ENCODE measurements around the gene NRXN3. TPM values are rescaled to one million over a fixed set of nuclear protein-coding genes. Genes with fewer than 3 reads are reported as not detected.

NRXN3 gene
- total RNA-seq, 2 experiments from 2014 or later: not detected

DNA sequence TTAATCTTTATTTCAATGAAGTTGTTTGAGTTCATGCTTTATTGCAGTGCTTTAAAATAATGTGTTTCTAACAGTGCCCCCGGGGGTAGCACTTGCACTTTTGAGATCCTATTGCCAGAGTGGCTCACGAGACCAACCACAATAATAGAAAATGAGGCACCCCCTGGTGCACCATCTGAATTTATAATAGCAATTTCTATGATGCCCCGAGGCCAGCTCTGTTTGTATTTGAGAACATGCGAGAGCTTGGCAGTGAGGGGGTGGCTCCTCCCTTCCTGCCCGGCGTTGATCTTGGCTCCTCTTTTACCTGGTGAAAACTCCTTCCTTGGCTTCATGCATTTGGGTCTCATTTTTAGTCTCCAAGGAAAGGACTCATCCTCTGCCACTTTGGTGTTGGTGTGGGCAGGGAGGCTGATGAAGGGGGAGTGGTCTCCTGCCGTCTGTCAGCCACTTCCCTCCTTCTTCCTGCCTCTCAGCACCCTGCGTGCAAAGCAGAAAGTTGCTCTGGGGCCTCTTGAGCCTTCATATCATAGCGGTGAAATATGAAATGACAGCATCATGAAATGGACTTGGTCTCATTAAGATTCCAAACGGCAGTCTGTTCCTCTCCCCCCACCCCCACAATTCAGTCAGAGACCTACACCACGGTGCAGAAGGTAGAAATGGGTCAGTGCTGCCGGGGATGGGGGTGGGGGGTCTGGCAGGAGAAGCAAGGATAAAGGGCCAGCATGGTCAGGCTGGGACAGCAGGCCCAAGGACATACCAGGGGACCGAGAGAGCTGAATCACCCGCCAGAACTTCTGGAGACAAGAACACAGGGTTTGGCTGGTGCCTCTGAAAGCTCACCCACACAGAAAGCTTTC, 17.7 kb upstream of the NRXN3 start:
- ChIA-PET POLR2A (no interaction called here), CTCF (no interaction called here)
- Mint-ChIP-seq H3K27ac (no peak overlapping the region), H3K9me3 (no peaks in the 10 kb centered on the region), H3K27me3 (peaks cover 1% of the 10 kb centered on the region), H3K36me3 (ENCODE audit: low read depth) (no peaks in the 10 kb centered on the region), H3K4me3 (no peak overlapping the region), H3K4me1 (peaks cover 2% of the 10 kb centered on the region)
- no peak for DNase-seq

DNA sequence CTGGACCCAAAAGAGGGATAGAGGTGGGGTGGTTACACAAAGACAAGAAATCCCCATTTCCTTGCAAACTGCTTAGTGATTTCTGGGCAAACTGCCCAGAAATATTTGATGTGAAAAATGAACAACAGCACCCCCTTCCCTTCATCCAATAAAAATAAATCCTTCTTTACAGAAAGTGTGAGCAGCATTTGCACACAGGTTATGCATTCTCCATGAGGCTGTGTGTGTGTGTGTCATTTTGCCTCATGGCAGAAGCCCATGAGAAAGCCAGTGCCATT, 17.2 kb upstream of the NRXN3 start:
- Mint-ChIP-seq H3K36me3 (ENCODE audit: low read depth) (no peaks in the 10 kb centered on the region), H3K27ac (no peak overlapping the region), H3K9me3 (no peaks in the 10 kb centered on the region), H3K27me3 (peaks cover 1% of the 10 kb centered on the region), H3K4me1 (peaks cover 2% of the 10 kb centered on the region), H3K4me3 (no peak overlapping the region)
- CTCF ChIA-PET: no interaction called here
- POLR2A ChIA-PET: no interaction called here
- no peak for DNase-seq

DNA sequence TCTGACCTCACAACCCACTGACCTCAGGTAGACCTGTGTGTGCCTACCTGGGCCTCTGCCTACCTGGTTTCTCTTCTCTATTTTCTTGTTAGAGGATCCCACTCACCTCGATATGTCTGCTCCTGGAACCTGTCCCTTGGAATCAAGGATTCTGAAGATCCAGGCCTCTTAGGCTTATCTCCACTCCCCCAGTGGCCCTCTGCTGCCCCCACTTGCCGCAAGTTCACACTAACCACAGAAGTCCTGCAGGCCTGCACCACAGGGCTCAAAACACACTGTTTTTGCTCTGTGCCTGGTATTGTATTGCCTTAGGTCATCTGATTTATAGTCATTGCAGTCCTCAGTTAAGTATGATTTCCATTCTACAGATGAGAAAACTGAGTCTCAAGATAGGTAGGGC, 15.3 kb upstream of the NRXN3 start:
- CTCF ChIA-PET: interaction anchor here (0.7 kb wide), 1 partner anchor 197 kb away, joined by 9 read pairs; no protein-coding TSS in a partner anchor
- H3K9me3 Mint-ChIP-seq: no peaks in the 10 kb centered on the region
- no peak for DNase-seq
- peaks cover 2% of the 10 kb centered on the region for H3K4me1 Mint-ChIP-seq
- no peaks in the 10 kb centered on the region for H3K27me3 Mint-ChIP-seq
- POLR2A ChIA-PET: no interaction called here
- no peaks in the 10 kb centered on the region for H3K36me3 Mint-ChIP-seq (ENCODE audit: low read depth)
- H3K27ac Mint-ChIP-seq: no peak overlapping the region
- H3K4me3 Mint-ChIP-seq: no peak overlapping the region

DNA sequence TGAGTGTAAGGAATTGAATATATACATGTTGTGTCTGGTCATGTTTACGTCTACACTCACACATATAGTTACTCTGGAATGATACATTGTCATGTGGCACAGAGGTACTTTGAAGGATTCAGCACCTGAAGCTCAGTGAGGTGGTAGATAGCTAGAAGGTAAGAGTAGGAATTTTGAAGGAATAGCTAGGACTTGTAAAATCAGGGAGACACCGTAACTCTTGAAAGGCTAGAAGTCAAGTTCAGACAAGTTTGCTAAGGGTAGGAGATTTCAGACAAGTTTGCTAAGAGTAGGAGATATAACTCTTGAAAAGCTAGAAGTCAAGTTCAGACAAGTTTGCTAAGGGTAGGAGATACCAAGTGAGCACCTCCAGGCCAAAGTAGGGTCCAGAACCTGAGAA, 14.0 kb upstream of the NRXN3 start:
- H3K27me3 Mint-ChIP-seq: no peaks in the 10 kb centered on the region
- H3K4me1 Mint-ChIP-seq: peaks cover 2% of the 10 kb centered on the region
- no peaks in the 10 kb centered on the region for H3K36me3 Mint-ChIP-seq (ENCODE audit: low read depth)
- H3K4me3 Mint-ChIP-seq: no peak overlapping the region
- no peaks in the 10 kb centered on the region for H3K9me3 Mint-ChIP-seq
- no peak for DNase-seq
- POLR2A ChIA-PET: no interaction called here
- CTCF ChIA-PET: interaction anchor here (1.0 kb wide), 1 partner anchor 13 kb away, joined by 3 read pairs; no protein-coding TSS in a partner anchor
- no peak overlapping the region for H3K27ac Mint-ChIP-seq

DNA sequence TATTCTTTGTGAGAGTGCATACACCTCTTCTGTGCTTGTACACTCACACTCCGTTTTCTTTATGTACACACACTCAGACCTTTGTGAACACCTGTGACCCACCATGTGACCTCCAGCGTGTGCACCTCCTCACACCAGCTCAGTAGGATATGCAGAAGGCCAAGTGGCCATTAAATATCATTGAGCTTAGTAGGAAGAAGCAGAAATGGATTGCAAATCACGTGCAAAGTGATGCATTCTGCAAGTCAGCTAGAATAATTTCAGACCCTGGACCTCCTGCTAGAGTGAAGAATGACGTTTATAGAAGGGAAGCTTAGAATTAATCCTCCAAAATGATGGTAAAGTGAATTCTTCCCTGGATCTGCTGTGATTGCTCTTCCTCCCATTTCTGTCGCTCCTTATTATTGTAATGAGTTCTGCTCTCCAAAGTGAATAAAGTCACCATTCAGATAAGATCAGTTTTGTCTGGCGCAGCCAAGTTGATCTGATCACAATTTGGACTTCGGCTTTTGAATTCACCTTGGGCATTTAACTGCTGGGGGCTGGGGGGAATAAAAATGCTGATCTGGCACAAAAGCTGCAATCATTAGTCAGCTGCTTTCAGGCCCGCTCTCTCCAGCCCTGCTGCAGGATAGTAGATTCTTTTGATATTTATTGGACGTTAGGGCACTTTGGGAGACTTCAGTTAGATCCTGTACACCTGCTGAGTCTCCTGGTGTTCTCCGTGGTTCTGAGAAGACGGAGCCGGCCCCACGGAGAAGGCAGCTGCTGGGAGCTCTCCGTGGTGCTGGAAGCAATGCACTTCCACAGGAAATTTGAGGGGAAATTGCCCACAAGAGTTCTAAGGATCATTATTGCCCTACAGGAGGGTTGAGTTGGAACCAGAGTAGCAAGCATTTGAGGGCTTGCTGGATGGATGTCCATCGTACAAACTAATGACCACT, 12.4 kb upstream of the NRXN3 start:
- Mint-ChIP-seq H3K36me3 (ENCODE audit: low read depth) (no peaks in the 10 kb centered on the region), H3K4me1 (no peaks in the 10 kb centered on the region), H3K9me3 (no peaks in the 10 kb centered on the region), H3K27ac (no peak overlapping the region), H3K27me3 (peaks cover 7% of the 10 kb centered on the region), H3K4me3 (no peak overlapping the region)
- DNase-seq: peak; percentile 20
- ChIA-PET CTCF (interaction anchor here (0.6 to 1.0 kb wide), 4 partner anchors 11 to 509 kb away, joined by 3 to 4 read pairs (median 4); no protein-coding TSS in a partner anchor), POLR2A (no interaction called here)

DNA sequence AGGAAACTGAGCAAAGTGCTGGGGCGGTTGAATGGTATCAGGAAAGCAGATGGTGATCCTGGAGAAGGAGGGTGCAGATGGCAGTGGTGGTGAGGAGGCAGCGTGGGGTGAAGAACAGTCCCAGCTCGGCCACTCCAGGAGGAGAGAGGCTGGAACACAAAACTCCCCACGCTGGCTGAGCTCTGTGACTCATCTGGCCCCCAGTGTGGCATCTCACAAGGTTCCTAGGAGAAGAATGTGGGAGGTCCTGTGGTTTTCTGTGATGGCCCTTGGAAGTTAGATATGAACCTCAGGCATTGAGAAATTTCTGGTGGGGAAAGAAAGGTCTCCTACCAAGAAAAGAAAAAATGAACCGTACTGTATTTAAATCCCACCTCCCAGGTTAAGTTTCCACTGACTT, 8.0 kb upstream of the NRXN3 start:
- Mint-ChIP-seq H3K4me1 (no peaks in the 10 kb centered on the region), H3K27me3 (peaks cover 15% of the 10 kb centered on the region), H3K9me3 (no peaks in the 10 kb centered on the region), H3K36me3 (ENCODE audit: low read depth) (no peaks in the 10 kb centered on the region), H3K4me3 (no peak overlapping the region), H3K27ac (no peak overlapping the region)
- DNase-seq: no peak
- POLR2A ChIA-PET: no interaction called here
- CTCF ChIA-PET: no interaction called here

DNA sequence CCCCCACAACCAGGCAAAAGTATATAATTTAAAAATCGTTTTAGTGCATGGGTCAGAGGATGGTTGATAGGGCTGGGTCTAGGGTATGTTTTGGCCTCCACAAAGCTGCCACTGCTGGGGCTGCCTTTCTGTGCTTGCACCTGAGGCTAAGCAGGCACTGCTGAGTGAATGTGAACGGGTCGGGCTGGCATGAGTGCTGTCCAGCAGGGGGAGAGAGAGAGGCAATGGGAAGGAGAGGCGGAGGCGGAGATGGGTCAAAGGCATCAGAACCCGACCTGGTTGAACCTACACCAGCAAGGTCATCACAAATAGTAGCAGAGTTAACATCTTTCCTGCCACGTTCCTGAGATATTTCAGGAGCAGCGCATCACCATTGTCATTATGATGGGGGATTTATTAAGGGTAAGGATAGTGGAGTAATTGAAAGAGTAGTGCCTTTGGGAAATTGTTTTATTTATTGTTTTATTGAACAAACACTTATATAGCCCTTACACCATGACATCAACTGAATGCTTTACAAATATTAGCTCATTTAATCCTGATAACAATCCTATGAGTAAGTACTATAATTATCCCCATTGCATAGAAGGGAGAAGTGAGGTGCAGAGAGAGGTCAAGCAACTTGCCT, 5.8 kb upstream of the NRXN3 start:
- DNase-seq: peak; percentile 22
- Mint-ChIP-seq H3K4me1 (no peaks in the 10 kb centered on the region), H3K4me3 (no peak overlapping the region), H3K27ac (no peak overlapping the region), H3K27me3 (peaks cover 20% of the 10 kb centered on the region), H3K9me3 (no peaks in the 10 kb centered on the region), H3K36me3 (ENCODE audit: low read depth) (no peaks in the 10 kb centered on the region)
- ChIA-PET CTCF (no interaction called here), POLR2A (no interaction called here)

DNA sequence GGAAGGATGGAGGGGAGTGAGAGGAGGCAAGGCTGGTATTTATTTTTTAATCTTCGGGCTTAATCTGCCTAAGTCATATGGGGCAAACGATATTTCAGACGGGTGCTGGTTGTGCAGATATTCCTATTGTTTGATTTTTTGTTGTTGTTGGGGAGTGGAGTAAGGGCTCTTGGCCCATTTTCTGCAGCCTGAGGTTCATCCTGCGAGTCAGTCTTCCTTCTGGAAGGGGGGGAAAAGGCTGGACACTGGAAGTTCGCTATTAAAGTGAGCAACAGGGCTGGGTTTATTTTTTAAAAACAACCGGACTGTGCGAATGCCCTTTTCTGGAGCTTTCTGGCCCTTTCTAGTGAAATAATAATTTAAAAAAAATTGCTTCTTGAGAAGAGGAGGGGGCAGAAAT, 2.3 kb downstream of the NRXN3 start:
- POLR2A ChIA-PET: no interaction called here
- DNase-seq: no peak
- no peaks in the 10 kb centered on the region for H3K9me3 Mint-ChIP-seq
- H3K27ac Mint-ChIP-seq: no peak overlapping the region
- no peak overlapping the region for H3K4me3 Mint-ChIP-seq
- H3K27me3 Mint-ChIP-seq: peaks cover 13% of the 10 kb centered on the region
- CTCF ChIA-PET: no interaction called here
- no peaks in the 10 kb centered on the region for H3K4me1 Mint-ChIP-seq
- no peaks in the 10 kb centered on the region for H3K36me3 Mint-ChIP-seq (ENCODE audit: low read depth)

DNA sequence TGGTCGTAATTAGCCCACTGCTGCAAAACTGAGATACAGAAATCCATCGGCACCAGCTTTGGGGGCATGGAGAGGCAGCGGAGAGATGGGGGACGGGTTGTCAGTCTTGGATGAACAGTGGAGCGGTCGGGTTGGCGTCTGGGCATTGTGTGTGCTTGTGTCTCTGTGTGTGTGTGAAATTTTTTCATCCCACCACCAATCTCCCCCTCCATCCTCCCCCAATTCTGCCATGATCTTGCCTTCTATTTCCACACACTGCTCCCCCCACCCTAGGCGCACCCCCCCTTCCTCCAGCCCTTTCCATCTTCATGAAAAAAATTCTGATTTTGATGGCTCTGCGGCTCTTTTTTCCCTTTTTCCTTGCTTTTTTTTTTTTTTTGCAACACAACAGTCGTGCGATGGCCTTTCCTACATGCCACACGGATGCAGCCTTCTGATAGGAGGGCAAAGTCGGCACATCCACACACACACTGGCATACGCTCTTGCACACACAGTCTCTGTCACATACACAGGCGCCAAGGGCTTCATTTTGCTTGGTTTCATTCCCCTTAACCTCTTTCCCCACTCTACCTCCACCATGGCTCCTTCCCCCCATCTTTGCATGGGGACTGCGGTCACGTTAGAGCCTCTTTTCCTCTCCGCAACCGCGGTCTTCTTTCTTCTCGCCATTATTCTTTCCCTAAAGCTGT, 3.3 kb downstream of the NRXN3 start:
- ChIA-PET POLR2A (no interaction called here), CTCF (no interaction called here)
- Mint-ChIP-seq H3K27me3 (peaks cover 11% of the 10 kb centered on the region), H3K4me3 (no peak overlapping the region), H3K27ac (no peak overlapping the region), H3K36me3 (ENCODE audit: low read depth) (no peaks in the 10 kb centered on the region), H3K4me1 (no peaks in the 10 kb centered on the region), H3K9me3 (no peaks in the 10 kb centered on the region)
- DNase-seq: no peak

DNA sequence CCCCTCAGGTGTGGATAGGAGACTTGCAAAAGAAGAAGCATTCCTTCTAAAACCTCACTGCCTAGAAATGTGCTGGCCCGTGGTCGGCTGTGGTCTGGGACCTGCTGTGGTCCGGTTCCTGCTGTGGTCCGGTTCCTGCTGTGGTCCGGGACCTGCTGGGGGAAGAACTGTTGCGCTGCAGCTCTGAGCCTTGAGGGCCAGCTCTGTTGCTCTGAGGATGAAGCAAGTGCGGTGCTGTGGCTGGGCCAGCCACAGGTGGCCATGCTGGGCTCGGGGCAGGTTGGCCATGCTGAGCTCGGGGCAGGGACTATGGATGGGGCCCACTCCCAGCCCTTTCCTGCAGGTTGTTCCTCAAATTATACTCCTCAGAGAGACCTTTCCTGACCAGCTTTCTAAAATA, 5.2 kb downstream of the NRXN3 start:
- CTCF ChIA-PET: no interaction called here
- Mint-ChIP-seq H3K27ac (no peak overlapping the region), H3K27me3 (peaks cover 6% of the 10 kb centered on the region), H3K36me3 (ENCODE audit: low read depth) (no peaks in the 10 kb centered on the region), H3K4me3 (no peak overlapping the region), H3K9me3 (no peaks in the 10 kb centered on the region), H3K4me1 (no peaks in the 10 kb centered on the region)
- POLR2A ChIA-PET: no interaction called here
- no peak for DNase-seq

DNA sequence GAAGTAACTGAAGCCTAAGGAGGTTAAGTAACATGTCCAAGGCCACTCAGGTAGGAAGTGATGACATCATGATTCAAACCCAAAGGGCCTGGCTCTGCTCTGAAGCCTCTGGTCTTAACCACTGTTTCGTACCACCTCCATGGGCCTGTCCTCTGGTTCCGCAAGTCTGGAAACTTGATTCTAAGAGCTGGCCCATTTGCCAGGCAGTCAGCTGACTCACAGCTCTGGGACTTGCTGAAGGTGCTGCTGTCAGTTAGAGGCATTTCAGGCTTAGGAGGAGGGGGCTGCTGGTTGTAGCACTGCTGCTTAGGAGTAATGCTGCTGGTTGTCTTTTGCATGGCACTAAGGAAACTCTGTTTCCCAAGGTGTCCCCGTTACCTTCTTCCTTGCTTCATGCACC, 7.9 kb downstream of the NRXN3 start:
- ChIA-PET CTCF (no interaction called here), POLR2A (no interaction called here)
- Mint-ChIP-seq H3K4me3 (no peak overlapping the region), H3K27ac (no peak overlapping the region), H3K27me3 (no peaks in the 10 kb centered on the region), H3K9me3 (no peaks in the 10 kb centered on the region), H3K4me1 (no peaks in the 10 kb centered on the region), H3K36me3 (ENCODE audit: low read depth) (no peaks in the 10 kb centered on the region)
- no peak for DNase-seq

DNA sequence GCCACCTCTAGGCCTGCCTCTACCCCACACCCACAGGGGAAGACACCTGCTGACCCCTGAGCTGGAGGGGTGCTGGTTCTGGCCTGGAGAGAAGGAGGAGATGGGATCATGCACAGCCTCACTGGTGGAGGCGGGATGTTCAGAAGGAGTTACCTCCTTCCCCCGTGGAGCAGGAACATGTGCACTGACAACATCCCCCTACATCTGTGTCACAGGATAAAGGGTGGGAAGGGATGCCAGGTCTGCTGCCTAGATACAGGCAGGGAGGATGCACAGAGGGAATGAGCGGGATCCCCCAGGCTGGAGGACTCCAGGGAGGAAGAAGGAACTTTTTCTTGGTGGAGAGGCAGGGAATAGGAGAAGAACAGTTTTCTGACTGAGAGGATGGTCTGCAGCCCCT, 8.8 kb downstream of the NRXN3 start:
- Mint-ChIP-seq H3K4me3 (no peak overlapping the region), H3K27ac (no peak overlapping the region), H3K27me3 (no peaks in the 10 kb centered on the region), H3K36me3 (ENCODE audit: low read depth) (no peaks in the 10 kb centered on the region), H3K9me3 (no peaks in the 10 kb centered on the region), H3K4me1 (no peaks in the 10 kb centered on the region)
- POLR2A ChIA-PET: no interaction called here
- no peak for DNase-seq
- CTCF ChIA-PET: no interaction called here

DNA sequence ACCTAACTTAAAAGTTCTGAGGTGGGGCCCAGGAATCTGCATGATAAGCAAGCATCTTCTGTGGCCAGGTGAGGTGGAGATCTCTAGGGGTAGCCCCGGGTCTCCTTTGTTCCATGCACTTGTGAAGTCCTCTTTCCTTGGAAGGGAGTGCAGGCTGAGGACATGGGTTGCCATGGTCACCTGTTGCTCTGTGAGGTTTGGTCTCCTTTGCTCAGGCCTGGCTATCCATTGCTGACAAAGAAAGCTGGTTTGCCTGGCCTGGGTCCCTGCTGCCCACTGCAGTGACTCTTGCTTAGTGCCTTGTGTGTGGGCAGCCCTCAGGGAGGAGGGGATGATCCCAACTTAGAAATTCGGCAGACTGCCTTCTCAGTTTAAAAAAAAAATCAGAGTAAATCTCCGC, 11.1 kb downstream of the NRXN3 start:
- no peaks in the 10 kb centered on the region for H3K36me3 Mint-ChIP-seq (ENCODE audit: low read depth)
- H3K4me1 Mint-ChIP-seq: no peaks in the 10 kb centered on the region
- H3K4me3 Mint-ChIP-seq: no peak overlapping the region
- H3K9me3 Mint-ChIP-seq: no peaks in the 10 kb centered on the region
- no peak overlapping the region for H3K27ac Mint-ChIP-seq
- CTCF ChIA-PET: no interaction called here
- POLR2A ChIA-PET: no interaction called here
- no peaks in the 10 kb centered on the region for H3K27me3 Mint-ChIP-seq
- no peak for DNase-seq
